Left lung (tissue), 10 donors: Measurements from ENCODE around the gene MBP. TPM values are rescaled to one million over a fixed set of nuclear protein-coding genes. Genes with fewer than 3 reads are reported as not detected.
A peak's percentile ranks its signal among the peaks of the same experiment; 100 is the strongest.

ENCODE experiments used
- ATAC-seq: fragments of 200-7000 bp; cut with Tn5 transposase; one replicate; pipeline ENCODE4 v1.9.1; 2020; ENCODE audit warnings: moderate library complexity
- DNase-seq, 4 donors: peaks; one replicate each; pipeline ENCODE4 v3.0.0-alpha.2; 2013 to 2020
- H3K27ac ChIP-seq, 2 donors: fragments of 200-600 bp; sonication (generic) in 1 of 2; one replicate each; pipeline versions ENCODE4 v1.5.0 to v1.8.0; 2020 to 2021
- H3K27me3 ChIP-seq, 2 donors: fragments of 200-600 bp; sonication (generic) in 1 of 2; one replicate each; pipeline versions ENCODE4 v1.5.0 to v1.8.0; 2020 to 2021
- H3K36me3 ChIP-seq, 2 donors: fragments of 200-600 bp; sonication (generic) in 1 of 2; one replicate each; pipeline versions ENCODE4 v1.5.0 to v1.8.0; 2020 to 2021
- H3K4me1 ChIP-seq, 2 donors: fragments of 200-600 bp; one replicate each; pipeline ENCODE4 v1.8.0; 2021
- H3K4me3 ChIP-seq, 2 donors: fragments of 200-600 bp; sonication (generic) in 1 of 2; one replicate each; pipeline versions ENCODE4 v1.5.0 to v1.8.0; 2020 to 2021; ENCODE audit warnings: mild to moderate bottlenecking in 1 of 2
- H3K9me3 ChIP-seq, 2 donors: fragments of 200-600 bp; sonication (generic) in 1 of 2; one replicate each; pipeline versions ENCODE4 v1.5.0 to v1.8.0; 2020 to 2021
- intact Hi-C, 2 donors: fragments of 100-400 bp; cut with DNase I; formaldehyde crosslinking; loops; one replicate each; pipeline versions ENCODE4 v1.11.2 to v1.14.2; 2022
- polyA plus RNA-seq, 6 donors: library from polyadenylated mRNA; unstranded; fragments of 120-200 nt; gene quantifications; one replicate each; pipeline ENCODE4 v1.2.1, GENCODE V29; 2013; ENCODE audit not compliant: insufficient read length in 6 of 6
- total RNA-seq, 2 donors: library from RNA; stranded (reverse); fragmentation: NEBNext Ultra II Directional; extraction: Animal tissue kit (Norgen Biotek cat#: 25700); gene quantifications; one replicate each; pipeline ENCODE4 v1.2.1, GENCODE V29; 2021
- TF ChIP-seq, protein P1 (sequence below), 2 donors: fragments of 200-600 bp; sonication (generic) in 1 of 2; IDR thresholded peaks; one replicate each; pipeline versions ENCODE4 v1.5.0 to v1.8.0; 2021; ENCODE audit warnings: antibody characterized with exemption in 2 of 2
- donor health status: DM: no; HTN: yes; CAD: no.
- donor health status: DM: no; HTN: no; CAD: no.

Gene MBP
- total and polyA plus RNA-seq, 8 donors = 8.8 to 56.7 (median 10.8) TPM

DNA sequence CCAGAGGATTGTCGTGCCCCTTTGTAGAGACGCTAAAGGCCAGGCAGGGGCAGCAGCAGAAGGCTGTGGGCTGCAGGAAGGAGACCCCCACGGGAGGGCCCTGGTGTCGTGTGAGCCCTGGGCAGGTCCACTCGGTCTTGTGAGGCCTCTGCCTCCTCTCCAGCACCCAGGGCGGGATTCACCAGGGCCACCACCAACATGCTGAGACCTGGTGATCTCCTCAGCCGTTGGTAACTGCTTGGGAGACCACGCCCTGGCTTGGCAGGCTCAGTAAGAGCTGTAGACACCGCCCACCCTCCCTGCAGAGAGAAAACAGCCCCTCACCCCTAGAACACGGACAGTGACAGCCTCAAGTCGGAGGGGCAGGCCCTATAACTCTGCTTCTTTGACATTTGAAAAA is 21.1 kb downstream of the MBP start:
- Histone ChIP-seq H3K27ac (peak overlapping the region; percentile 48 to 80), H3K27me3 (no peaks in the 10 kb centered on the region), H3K4me3 (peak overlapping the region in 1 of 2 donors; percentile 27), H3K36me3 (peaks cover 0 to 5% of the 10 kb centered on the region in 2 donors), H3K9me3 (no peaks in the 10 kb centered on the region), H3K4me1 (peaks cover 49 to 91% of the 10 kb centered on the region in 2 donors)
- ATAC-seq (no peak), DNase-seq (peak in 2 of 4 donors; percentile 50 to 75)
- intact Hi-C loops = loop anchor here in 1 of 2 donors (10.0 kb wide), 1 partner anchor 47 kb away; no protein-coding TSS in a partner anchor
- TF ChIP-seq, protein P1, sequence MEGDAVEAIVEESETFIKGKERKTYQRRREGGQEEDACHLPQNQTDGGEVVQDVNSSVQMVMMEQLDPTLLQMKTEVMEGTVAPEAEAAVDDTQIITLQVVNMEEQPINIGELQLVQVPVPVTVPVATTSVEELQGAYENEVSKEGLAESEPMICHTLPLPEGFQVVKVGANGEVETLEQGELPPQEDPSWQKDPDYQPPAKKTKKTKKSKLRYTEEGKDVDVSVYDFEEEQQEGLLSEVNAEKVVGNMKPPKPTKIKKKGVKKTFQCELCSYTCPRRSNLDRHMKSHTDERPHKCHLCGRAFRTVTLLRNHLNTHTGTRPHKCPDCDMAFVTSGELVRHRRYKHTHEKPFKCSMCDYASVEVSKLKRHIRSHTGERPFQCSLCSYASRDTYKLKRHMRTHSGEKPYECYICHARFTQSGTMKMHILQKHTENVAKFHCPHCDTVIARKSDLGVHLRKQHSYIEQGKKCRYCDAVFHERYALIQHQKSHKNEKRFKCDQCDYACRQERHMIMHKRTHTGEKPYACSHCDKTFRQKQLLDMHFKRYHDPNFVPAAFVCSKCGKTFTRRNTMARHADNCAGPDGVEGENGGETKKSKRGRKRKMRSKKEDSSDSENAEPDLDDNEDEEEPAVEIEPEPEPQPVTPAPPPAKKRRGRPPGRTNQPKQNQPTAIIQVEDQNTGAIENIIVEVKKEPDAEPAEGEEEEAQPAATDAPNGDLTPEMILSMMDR (IDR thresholded peaks at IDR 0.05) = no peak

- H3K27me3 ChIP-seq = no peaks in the 10 kb centered on the region
- ATAC-seq = no peak
- DNase-seq = no peak
- intact Hi-C loops = loop anchor here in 1 of 2 donors (10.0 kb wide), 1 partner anchor 46 kb away; no protein-coding TSS in a partner anchor
- TF ChIP-seq, protein P1 (IDR thresholded peaks at IDR 0.05) = no peak
- no peak overlapping the region for H3K4me3 ChIP-seq
- H3K27ac ChIP-seq = peak overlapping the region in 1 of 2 donors; percentile 80
- H3K9me3 ChIP-seq = no peaks in the 10 kb centered on the region
- H3K36me3 ChIP-seq = peaks cover 0 to 5% of the 10 kb centered on the region in 2 donors
- peaks cover 51 to 93% of the 10 kb centered on the region in 2 donors for H3K4me1 ChIP-seq
These were observed 21.6 kb downstream of the MBP start for GRCh38 chr18:77110936-77111335.

- Histone ChIP-seq H3K27ac (peak overlapping the region in 1 of 2 donors; percentile 80), H3K4me3 (no peak overlapping the region), H3K4me1 (peaks cover 47 to 93% of the 10 kb centered on the region in 2 donors), H3K9me3 (no peaks in the 10 kb centered on the region), H3K27me3 (no peaks in the 10 kb centered on the region), H3K36me3 (peaks cover 0 to 5% of the 10 kb centered on the region in 2 donors)
- DNase-seq (peak in 1 of 4 donors; percentile 28), ATAC-seq (no peak)
- TF ChIP-seq, protein P1 (IDR thresholded peaks at IDR 0.05) = no peak
- intact Hi-C loops = loop anchor here in 1 of 2 donors (10.0 kb wide), 1 partner anchor 46 kb away; no protein-coding TSS in a partner anchor
These were observed 22.2 kb downstream of the MBP start for GRCh38 chr18:77110400-77110799.

DNA sequence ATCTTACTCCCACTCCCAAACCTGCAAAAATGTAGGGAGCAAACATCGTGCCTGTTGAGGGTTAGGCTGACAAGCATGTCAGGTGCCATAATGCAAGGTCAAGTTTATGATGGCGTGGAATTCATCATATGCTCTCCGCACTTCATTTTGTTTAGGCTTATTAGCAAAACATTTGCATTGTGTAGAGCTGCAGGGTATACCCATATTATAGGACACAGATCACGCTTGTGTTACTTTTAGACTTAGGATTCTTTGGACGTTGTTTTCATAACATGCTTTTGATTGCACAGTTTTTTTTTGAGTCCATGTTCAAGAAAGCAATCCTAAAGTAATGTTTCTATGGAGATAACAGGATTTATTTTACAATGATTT is 22.9 kb downstream of the MBP start:
- ATAC-seq = no peak
- Histone ChIP-seq H3K4me1 (peaks cover 40 to 91% of the 10 kb centered on the region in 2 donors), H3K27me3 (no peaks in the 10 kb centered on the region)

More for the DNA sequence above, 22.9 kb downstream of the MBP start:
- peak overlapping the region; percentile 60 to 79 for H3K27ac ChIP-seq
- intact Hi-C loops = loop anchor here in 1 of 2 donors (10.0 kb wide), 1 partner anchor 45 kb away; no protein-coding TSS in a partner anchor
- peaks cover 0 to 5% of the 10 kb centered on the region in 2 donors for H3K36me3 ChIP-seq
- DNase-seq = no peak
- H3K4me3 ChIP-seq = no peak overlapping the region
- TF ChIP-seq, protein P1 (IDR thresholded peaks at IDR 0.05) = no peak
- no peaks in the 10 kb centered on the region for H3K9me3 ChIP-seq
